Activated CD4-positive, alpha-beta T cell treated with anti-CD3 and anti-CD28 coated beads for 4 hours (primary cell): Measurements from ENCODE around the gene MED26.
"Not testable (repeated sequence)": the region's sequence is repeated elsewhere in the genome, so short reads cannot be mapped to it uniquely, and the experiment has no call there.

Source experiments
- DNase-seq, 2 donors: peaks; one replicate each; pipeline ENCODE4 v3.0.0-alpha.2; 2020

MED26 gene

DNA sequence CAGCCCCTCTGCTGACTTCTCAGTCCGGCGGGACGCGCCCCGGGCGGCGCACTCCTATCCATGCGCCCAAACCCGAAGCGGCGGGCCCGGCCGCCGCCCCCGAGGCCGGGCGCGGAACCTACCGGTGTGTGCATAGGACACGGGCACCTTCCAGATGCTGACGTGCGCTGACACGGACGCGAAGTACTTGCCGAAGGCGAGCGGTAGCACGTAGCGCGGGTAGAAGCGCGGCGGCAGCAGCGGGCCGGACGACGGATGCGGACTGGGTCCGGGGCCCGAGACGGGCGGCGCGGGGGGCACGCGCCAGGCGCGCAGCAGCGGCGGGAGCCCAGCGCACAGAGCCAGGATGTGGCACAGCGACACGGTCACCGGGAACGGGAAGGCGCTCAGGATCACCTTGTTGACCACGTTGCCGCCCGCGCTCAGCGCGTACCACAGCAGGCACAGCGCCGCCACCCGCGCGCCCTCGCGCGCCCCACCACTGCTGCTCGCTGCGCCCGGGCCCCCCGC, 56.1 kb downstream of the MED26 start:
- peak in 1 of 2 donors; percentile 29 for DNase-seq

- no peak for DNase-seq
Measured at GRCh38 chr19:16571283-16571682, 56.7 kb downstream of the MED26 start.

DNA sequence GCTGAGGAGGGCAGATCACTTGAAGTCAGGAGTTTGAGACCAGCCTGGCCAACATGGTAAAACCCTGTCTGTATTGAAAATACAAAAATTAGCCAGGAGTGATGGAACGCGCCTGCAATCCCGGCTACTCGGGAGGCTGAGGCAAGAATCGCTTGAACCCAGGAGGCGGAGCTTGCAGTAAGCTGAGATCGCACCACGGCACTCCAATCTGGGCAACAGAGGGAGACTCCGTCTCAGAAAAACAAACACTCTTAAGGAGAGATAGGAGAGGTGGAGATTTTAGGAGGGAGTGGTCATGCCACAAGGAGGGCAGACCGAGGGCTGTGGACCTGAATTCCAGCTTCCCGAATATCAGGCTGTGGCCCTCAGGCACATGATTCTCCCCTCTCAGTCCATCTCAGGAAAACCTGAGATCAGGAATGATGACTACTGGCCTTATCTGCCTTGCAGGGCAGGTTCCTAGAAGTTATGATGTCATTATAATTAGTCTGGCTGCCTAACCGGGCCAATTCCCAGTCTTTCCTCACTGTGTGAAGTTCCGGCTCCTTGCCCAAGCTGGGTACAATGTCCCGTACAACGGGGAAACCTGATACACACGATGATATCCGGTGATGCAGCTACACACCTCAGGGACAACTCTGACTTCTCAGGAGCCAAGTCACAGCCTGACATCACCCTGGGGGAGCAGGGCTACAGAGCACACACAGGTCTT, 58.2 kb downstream of the MED26 start:
- DNase-seq = no peak

GRCh38 chr19:16566702-16567101, 61.3 kb downstream of the MED26 start:
- DNase-seq = no peak

- peak; percentile 68 to 69 for DNase-seq
Measured at GRCh38 chr19:16566161-16566560, 61.8 kb downstream of the MED26 start.

DNA sequence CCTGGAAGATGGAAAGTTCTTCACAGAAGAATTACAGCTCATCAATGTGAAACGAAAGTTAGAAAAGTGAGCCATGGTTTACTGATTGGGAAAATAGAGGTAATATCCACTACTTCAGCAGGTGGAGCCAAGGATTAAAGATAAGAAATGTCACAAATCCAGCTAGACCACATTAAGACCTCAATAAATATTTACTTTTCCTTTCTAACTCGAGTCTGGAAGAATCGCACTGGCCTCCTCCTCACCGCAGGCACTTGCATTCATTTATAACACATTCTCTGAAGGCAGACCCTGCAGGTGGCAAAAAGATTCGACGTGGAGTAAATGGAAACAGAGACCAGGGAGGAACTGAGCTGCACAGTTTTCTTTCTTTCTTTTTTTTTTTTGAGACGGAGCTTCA, 63.2 kb downstream of the MED26 start:
- DNase-seq = no peak

DNA sequence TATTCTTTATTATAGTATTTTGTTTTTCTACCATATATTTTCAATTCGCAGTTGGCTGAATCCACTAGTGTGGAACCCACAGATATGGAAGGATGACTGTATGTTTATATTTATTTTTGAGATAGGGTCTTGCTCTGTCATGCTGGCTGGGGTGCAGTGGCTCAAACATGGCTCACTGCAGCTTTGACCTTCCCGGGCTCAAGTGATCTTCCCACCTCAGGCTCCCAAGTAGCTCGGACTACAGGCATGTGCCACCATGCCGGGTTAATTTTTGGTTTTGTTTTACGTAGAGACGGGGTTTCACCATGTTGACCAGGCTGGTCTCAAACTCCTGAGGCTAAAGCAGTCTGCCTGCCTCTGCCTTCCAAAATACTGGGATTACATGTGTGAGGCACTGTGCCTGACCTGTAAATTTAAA, 65.4 kb downstream of the MED26 start:
- DNase-seq = no peak

GRCh38 chr19:16561382-16561781, 66.6 kb downstream of the MED26 start:
- no peak for DNase-seq

- no peak for DNase-seq
Measured at GRCh38 chr19:16559780-16560276, 68.2 kb downstream of the MED26 start.

GRCh38 chr19:16554776-16555175, 73.2 kb downstream of the MED26 start:
- DNase-seq = no peak

DNA sequence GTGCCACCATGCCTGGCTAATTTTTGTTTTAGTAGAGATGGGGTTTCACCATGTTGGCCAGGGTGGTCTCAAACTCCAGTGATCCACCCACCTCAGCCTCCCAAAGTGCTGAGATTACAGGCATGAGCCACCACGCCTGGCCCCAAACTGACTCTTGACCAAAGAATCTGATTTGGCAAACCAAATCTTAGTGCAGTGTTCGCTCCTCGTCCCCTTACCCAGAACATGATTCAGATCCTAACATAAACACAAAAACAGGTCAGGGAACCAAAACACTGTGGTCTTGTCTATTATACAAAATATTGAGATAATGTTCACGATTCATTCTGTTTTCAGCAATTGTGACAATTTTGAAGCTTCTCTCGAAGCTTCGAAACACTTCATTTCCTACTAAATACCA, 76.1 kb downstream of the MED26 start:
- not testable (repeated sequence) for DNase-seq

GRCh38 chr19:16548956-16549355, 79.0 kb downstream of the MED26 start:
- no peak for DNase-seq

DNA sequence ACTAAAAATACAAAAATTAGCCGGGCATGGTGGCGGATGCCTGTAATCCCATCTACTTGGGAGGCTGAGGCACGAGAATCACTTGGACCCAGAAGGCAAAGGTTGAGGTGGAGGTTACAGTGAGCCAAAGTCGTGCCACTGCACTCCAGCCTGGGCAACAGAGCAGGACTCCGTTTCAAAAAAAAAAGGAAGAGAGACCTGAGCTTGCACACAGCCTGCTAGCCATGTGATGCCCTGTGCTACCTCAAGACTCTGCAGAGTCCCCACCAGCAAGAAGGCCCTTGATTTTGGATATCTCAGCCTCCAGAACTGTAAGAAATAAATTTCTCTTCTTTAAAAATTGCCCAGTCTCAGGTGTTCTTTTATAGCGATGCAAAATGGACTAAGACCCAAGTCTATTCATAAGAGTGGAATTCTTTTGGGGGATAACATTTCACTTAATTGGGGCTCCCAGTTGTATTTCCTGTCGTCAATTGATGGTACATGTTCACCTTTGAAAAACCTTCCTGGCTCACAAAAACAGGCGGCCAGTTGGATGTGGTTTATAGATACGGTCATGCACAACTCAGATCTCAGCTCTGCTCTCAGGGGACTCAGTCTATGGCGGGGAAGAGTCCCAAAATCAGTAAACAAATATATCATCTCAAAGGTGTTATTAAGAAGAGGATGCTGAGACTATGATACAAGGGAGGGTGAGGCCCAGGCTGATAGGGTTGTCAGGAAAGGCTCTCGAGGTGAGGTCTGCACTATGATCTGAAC, 83.4 kb downstream of the MED26 start:
- DNase-seq = no peak

- DNase-seq = not testable (repeated sequence)
Measured at GRCh38 chr19:16543734-16544133, 84.3 kb downstream of the MED26 start.

DNA sequence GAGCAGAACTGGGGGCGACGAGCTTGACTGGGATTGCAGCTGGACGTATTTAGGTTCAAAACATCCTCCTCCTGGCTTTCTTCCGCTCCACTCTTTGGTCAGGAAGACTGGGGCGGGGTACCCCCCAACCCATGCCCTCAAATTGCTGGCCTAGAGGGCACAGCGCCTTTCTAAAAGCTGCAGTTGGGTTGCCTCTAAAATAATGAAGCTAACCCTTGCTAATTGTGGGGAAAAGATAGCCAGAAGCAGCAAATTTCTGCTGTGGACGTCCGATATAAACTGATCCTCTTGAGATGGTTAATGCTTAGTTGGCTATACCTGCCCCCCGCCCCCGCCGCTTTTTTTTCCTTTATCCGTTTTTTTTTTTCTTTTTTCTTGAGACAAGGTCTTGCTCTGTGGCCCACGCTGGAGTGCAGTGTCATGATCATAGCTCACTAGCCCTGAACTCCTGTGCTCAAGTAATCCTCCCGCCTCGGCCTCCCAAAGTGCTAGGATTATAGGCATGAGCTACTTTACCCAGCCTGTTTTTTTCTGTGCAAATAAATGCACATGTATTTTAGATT, 85.0 kb downstream of the MED26 start:
- DNase-seq = no peak

DNA sequence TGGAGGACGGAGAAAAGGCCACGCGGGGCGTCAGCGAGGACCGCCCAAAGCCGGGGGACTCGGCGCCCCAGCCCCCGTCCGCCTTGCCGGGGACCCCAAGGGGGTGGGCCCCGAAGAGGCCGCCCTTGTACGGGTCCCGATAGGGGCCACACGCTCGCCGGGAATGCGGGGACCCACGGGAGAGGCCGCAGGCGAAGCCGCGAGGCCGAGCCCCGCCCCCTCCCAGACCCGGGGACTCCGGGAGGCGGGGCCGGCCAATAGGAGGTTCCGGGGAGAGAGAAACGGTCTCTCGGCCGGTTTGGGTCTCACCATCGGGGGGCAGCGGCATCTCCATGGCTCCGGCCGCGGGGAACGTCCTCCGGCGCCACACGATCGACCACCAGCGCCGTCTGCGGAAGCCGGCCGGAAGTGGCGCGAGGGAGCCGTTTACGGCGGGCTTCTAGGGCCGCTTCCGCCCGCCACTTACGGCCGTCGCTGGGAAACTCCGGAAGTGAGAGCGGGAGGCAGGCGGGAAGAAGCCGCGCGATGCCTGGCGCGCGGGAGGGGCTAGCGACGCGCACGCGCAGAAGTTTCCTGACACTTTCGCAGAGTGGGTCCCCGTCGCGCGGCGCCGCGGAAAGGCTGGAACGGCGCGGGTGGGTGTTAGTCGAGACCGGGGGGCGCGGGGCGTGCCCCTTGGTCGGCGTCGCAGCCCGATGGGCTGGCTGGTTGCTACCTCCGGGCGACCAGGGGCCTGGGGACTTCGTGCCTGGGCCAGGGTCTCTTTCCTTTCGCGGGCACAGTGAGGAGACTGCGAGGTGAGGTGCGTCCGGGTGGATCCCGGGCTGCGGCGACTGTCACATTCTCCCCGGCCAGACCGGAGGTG, 85.7 kb downstream of the MED26 start, which contains the start of gene CHERP:
Gene CHERP, minus strand, starts transcription at position 393 of the 865 bp plus-strand sequence. Its CDS starts 59 bp downstream, at position 334.
- peak; percentile 93 for DNase-seq

GRCh38 chr19:16541526-16542044, 86.4 kb downstream of the MED26 start:
- peak in 1 of 2 donors; percentile 9 for DNase-seq

DNA sequence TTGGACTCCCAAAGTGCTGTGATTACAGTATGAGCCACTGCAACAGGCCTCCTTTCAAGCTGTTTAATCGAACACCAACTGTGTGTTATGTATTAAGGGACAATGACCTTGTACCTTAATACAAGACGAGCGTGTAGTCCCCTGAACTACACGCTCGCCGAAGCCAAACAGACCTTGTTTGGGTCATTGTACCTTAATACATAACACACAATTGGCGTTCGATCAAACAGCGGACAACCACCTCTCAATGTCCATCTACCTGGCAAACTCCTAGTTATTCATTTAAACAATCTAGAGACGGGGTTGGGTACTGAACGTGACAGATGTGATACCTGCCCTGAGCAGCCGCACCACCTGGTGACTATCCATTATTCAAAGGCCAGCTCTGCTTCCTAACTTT, 87.1 kb downstream of the MED26 start:
- DNase-seq = no peak

- no peak for DNase-seq
Measured at GRCh38 chr19:16537111-16537510, 90.9 kb downstream of the MED26 start.

- DNase-seq = no peak
Measured at GRCh38 chr19:16536130-16536529, 91.9 kb downstream of the MED26 start.

DNA sequence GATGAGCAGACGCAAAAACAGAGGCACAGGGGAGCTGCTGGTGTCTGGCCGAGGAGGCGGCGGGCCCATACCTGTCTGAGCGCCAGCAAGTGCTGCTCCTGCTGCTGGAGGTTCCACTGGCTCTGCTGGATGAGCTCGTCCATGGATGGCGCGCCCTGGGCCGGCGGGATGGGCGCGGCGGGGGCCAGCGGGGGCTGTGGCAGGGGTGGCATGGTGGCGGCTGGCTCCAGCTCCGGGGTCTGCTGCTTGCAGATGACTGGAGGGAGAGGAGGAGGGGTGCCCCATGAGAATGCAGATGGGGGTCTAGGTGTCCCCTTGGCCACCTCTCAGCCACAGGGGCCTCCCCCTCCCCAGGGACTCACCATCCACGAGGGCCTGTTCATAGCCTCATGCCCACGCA, 92.6 kb downstream of the MED26 start:
- DNase-seq = no peak
